Fibroblast of lung (primary cell): ENCODE measurements around the gene SLC6A17. TPM values are rescaled to one million over a fixed set of nuclear protein-coding genes. Genes with fewer than 3 reads are reported as not detected.

Source experiments
- DNase-seq, 2 donors: peaks; one replicate each; pipeline versions ENCODE4 v3.0.0 to v3.0.0-alpha.2; 2010; ENCODE audit warnings: low read depth in 2 of 2
- H2AFZ ChIP-seq: 2 replicates; pipeline ENCODE4 v1.5.1; 2012; ENCODE audit warnings: low read length, control low read depth, inconsistent platforms
- H3K27ac ChIP-seq: 2 replicates; pipeline ENCODE4 v1.5.1; 2011; ENCODE audit warnings: low read length, control low read depth; ENCODE audit not compliant: insufficient read depth
- H3K27me3 ChIP-seq: 2 replicates; pipeline ENCODE4 v1.5.1; 2011; ENCODE audit warnings: mild to moderate bottlenecking, low read length; ENCODE audit not compliant: control insufficient read depth, insufficient read depth
- H3K36me3 ChIP-seq: 2 replicates; pipeline ENCODE4 v1.5.1; 2011; ENCODE audit warnings: low read length; ENCODE audit not compliant: control insufficient read depth, insufficient read depth
- H3K4me1 ChIP-seq: 2 replicates; pipeline ENCODE4 v1.5.1; 2011; ENCODE audit warnings: low read length; ENCODE audit not compliant: control insufficient read depth, insufficient read depth; ENCODE audit errors: extremely low read depth
- H3K4me2 ChIP-seq: 2 replicates; pipeline ENCODE4 v1.5.1; 2011; ENCODE audit warnings: low read length, control low read depth; ENCODE audit not compliant: insufficient read depth; ENCODE audit errors: extremely low read depth
- H3K4me3 ChIP-seq, 4 experiments: fragments of 200-600 bp in 1 of 4; sonication (generic) in 1 of 4; replicated peaks in 1 of 4; 2 replicates each; pipeline ENCODE4 v1.5.1; 2011 to 2016; ENCODE audit warnings: low read length in 4 of 4, low read depth in 3 of 4, mild to moderate bottlenecking in 3 of 4, control low read depth in 2 of 4, inconsistent platforms in 1 of 4, mixed read lengths in 1 of 4; ENCODE audit not compliant: insufficient read depth in 1 of 4; ENCODE audit errors: control extremely low read depth in 1 of 4
- H3K79me2 ChIP-seq: 2 replicates; pipeline ENCODE4 v1.5.1; 2012; ENCODE audit warnings: mild to moderate bottlenecking, low read length, inconsistent platforms; ENCODE audit not compliant: control insufficient read depth, insufficient read depth
- H3K9ac ChIP-seq: 2 replicates; pipeline ENCODE4 v1.5.1; 2011; ENCODE audit warnings: mild to moderate bottlenecking, low read length, control low read depth; ENCODE audit not compliant: insufficient read depth
- H3K9me3 ChIP-seq: 2 replicates; pipeline ENCODE4 v1.5.1; 2012; ENCODE audit warnings: low read depth, low read length; ENCODE audit not compliant: control insufficient read depth, insufficient read depth
- H4K20me1 ChIP-seq: 2 replicates; pipeline ENCODE4 v1.5.1; 2011; ENCODE audit warnings: low read length; ENCODE audit not compliant: control insufficient read depth, insufficient read depth; ENCODE audit errors: extremely low read depth
- EZH2 ChIP-seq: IDR thresholded peaks from 2 replicates; pipeline ENCODE4 v1.5.1; 2012; ENCODE audit warnings: low read length, control low read depth, mild to moderate bottlenecking; ENCODE audit errors: missing control alignments
- polyA plus RNA-seq, 2 donors: library from polyadenylated mRNA; depleted of rRNA in 1 of 2; stranded (reverse) in 1 of 2; unstranded in 1 of 2; fragments of >200 nt; gene quantifications; 2 replicates each; pipeline ENCODE4 v1.2.1, GENCODE V29; 2011 to 2012; ENCODE audit warnings: missing spikeins in 1 of 2
- total RNA-seq: library from RNA; depleted of rRNA; stranded (reverse); fragments of >200 nt; gene quantifications from 2 replicates; pipeline ENCODE4 v1.2.1, GENCODE V29; 2014
- TF ChIP-seq, protein P1 (sequence below), 2 donors: IDR thresholded peaks in 1 of 2; conservative IDR thresholded peaks in 1 of 2; 1 replicate in 1 of 2; 2 replicates in 1 of 2; pipeline ENCODE4 v1.5.1; 2011 to 2012; ENCODE audit warnings: low read length in 2 of 2, control low read depth in 1 of 2, inconsistent platforms in 1 of 2, low read depth in 1 of 2, mild to moderate bottlenecking in 1 of 2

Gene SLC6A17
- total and polyA plus RNA-seq, 2 donors (not counting 1 experiment from before 2014, with no cell fraction given), result under 0.01 to 0.14 TPM

- Histone ChIP-seq H3K4me1 (no peaks in the 10 kb centered on the region), H4K20me1 (no peaks in the 10 kb centered on the region), H3K4me2 (no peak overlapping the region), H3K4me3 (no peak overlapping the region), H3K27ac (no peak overlapping the region), H3K79me2 (no peaks in the 10 kb centered on the region), H3K27me3 (no peaks in the 10 kb centered on the region), H3K9ac (no peak overlapping the region), H2AFZ (no peak overlapping the region), H3K9me3 (no peaks in the 10 kb centered on the region), H3K36me3 (no peaks in the 10 kb centered on the region)
- TF ChIP-seq EZH2, result no peak
- TF ChIP-seq, protein P1, sequence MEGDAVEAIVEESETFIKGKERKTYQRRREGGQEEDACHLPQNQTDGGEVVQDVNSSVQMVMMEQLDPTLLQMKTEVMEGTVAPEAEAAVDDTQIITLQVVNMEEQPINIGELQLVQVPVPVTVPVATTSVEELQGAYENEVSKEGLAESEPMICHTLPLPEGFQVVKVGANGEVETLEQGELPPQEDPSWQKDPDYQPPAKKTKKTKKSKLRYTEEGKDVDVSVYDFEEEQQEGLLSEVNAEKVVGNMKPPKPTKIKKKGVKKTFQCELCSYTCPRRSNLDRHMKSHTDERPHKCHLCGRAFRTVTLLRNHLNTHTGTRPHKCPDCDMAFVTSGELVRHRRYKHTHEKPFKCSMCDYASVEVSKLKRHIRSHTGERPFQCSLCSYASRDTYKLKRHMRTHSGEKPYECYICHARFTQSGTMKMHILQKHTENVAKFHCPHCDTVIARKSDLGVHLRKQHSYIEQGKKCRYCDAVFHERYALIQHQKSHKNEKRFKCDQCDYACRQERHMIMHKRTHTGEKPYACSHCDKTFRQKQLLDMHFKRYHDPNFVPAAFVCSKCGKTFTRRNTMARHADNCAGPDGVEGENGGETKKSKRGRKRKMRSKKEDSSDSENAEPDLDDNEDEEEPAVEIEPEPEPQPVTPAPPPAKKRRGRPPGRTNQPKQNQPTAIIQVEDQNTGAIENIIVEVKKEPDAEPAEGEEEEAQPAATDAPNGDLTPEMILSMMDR (conservative IDR thresholded peaks at IDR 0.05 in 1 of 2, IDR thresholded peaks at IDR 0.05 in 1 of 2; ENCODE audit: low read depth in 1 of 2, low read length in 2 of 2), result no peak
- DNase-seq, result no peak
Observed at GRCh38 chr1:110230381-110231199, 80.3 kb downstream of the SLC6A17 start.

GRCh38 chr1:110233861-110234260 is 83.6 kb downstream of the SLC6A17 start:
- H2AFZ ChIP-seq, result no peak overlapping the region
- H3K9me3 ChIP-seq, result no peaks in the 10 kb centered on the region
- H3K9ac ChIP-seq, result no peak overlapping the region
- no peak for DNase-seq
- no peak overlapping the region for H3K4me2 ChIP-seq
- H3K27ac ChIP-seq, result no peak overlapping the region
- no peak for TF ChIP-seq EZH2
- TF ChIP-seq, protein P1 (conservative IDR thresholded peaks at IDR 0.05 in 1 of 2, IDR thresholded peaks at IDR 0.05 in 1 of 2; ENCODE audit: low read depth in 1 of 2, low read length in 2 of 2), result no peak
- H3K79me2 ChIP-seq, result no peaks in the 10 kb centered on the region
- H4K20me1 ChIP-seq, result no peaks in the 10 kb centered on the region
- no peak overlapping the region for H3K4me3 ChIP-seq
- H3K36me3 ChIP-seq, result no peaks in the 10 kb centered on the region
- no peaks in the 10 kb centered on the region for H3K27me3 ChIP-seq
- H3K4me1 ChIP-seq, result peaks cover 3% of the 10 kb centered on the region

- Histone ChIP-seq H3K4me1 (peaks cover 3% of the 10 kb centered on the region), H2AFZ (no peak overlapping the region), H4K20me1 (no peaks in the 10 kb centered on the region), H3K9ac (no peak overlapping the region), H3K27ac (peak overlapping the region; percentile 49), H3K36me3 (no peaks in the 10 kb centered on the region), H3K4me2 (no peak overlapping the region), H3K27me3 (no peaks in the 10 kb centered on the region), H3K4me3 (no peak overlapping the region), H3K9me3 (no peaks in the 10 kb centered on the region), H3K79me2 (no peaks in the 10 kb centered on the region)
- DNase-seq, result peak in 1 of 2 donors; percentile 29
- no peak for TF ChIP-seq EZH2
- TF ChIP-seq, protein P1 (conservative IDR thresholded peaks at IDR 0.05 in 1 of 2, IDR thresholded peaks at IDR 0.05 in 1 of 2; ENCODE audit: low read depth in 1 of 2, low read length in 2 of 2), result no peak
Observed at GRCh38 chr1:110234691-110235090, 84.4 kb downstream of the SLC6A17 start.
